Retina (tissue), 1 donor: Measurements from ENCODE around the gene PSMF1.
"Not testable (repeated sequence)": the region's sequence is repeated elsewhere in the genome, so short reads cannot be mapped to it uniquely, and the experiment has no call there.

Experiments used
- DNase-seq: peaks from one replicate; pipeline ENCODE4 v3.0.0-alpha.2; 2016

PSMF1 gene

GRCh38 chr20:1122388-1123315 is 4.2 kb downstream of the PSMF1 start:
- no peak for DNase-seq

GRCh38 chr20:1123666-1124065 is 5.3 kb downstream of the PSMF1 start:
- DNase-seq: no peak

- DNase-seq: no peak
These were observed 6.0 kb downstream of the PSMF1 start for GRCh38 chr20:1124421-1124820.

GRCh38 chr20:1125277-1125676 is 6.9 kb downstream of the PSMF1 start:
- no peak for DNase-seq

- DNase-seq: no peak
These were observed 9.4 kb downstream of the PSMF1 start for GRCh38 chr20:1127840-1128239.

- DNase-seq: no peak
These were observed 11.8 kb downstream of the PSMF1 start for GRCh38 chr20:1130058-1130694.

GRCh38 chr20:1130847-1131246 is 12.4 kb downstream of the PSMF1 start:
- no peak for DNase-seq

- no peak for DNase-seq
These were observed 13.0 kb downstream of the PSMF1 start for GRCh38 chr20:1131354-1131753.

GRCh38 chr20:1134355-1134754 is 16.0 kb downstream of the PSMF1 start:
- DNase-seq: no peak

- no peak for DNase-seq
These were observed 16.4 kb downstream of the PSMF1 start for GRCh38 chr20:1134836-1135235.

GRCh38 chr20:1137236-1137635 is 18.8 kb downstream of the PSMF1 start:
- no peak for DNase-seq

GRCh38 chr20:1144401-1145172 is 26.2 kb downstream of the PSMF1 start:
- no peak for DNase-seq

GRCh38 chr20:1146957-1147356 is 28.6 kb downstream of the PSMF1 start:
- DNase-seq: no peak

- DNase-seq: not testable (repeated sequence)
These were observed 31.4 kb downstream of the PSMF1 start for GRCh38 chr20:1149812-1150211.

- DNase-seq: no peak
These were observed 31.8 kb downstream of the PSMF1 start for GRCh38 chr20:1150218-1150617.

GRCh38 chr20:1150968-1151367 is 32.6 kb downstream of the PSMF1 start:
- no peak for DNase-seq

- no peak for DNase-seq
These were observed 35.8 kb downstream of the PSMF1 start for GRCh38 chr20:1154226-1154625.

GRCh38 chr20:1154691-1155090 is 36.3 kb downstream of the PSMF1 start:
- no peak for DNase-seq

- no peak for DNase-seq
These were observed 36.9 kb downstream of the PSMF1 start for GRCh38 chr20:1155342-1155741.

- no peak for DNase-seq
These were observed 42.1 kb downstream of the PSMF1 start for GRCh38 chr20:1160496-1160895.

GRCh38 chr20:1160991-1161390 is 42.6 kb downstream of the PSMF1 start:
- DNase-seq: no peak

- no peak for DNase-seq
These were observed 44.7 kb downstream of the PSMF1 start for GRCh38 chr20:1163105-1163504.

GRCh38 chr20:1163653-1164052 is 45.3 kb downstream of the PSMF1 start:
- no peak for DNase-seq

- no peak for DNase-seq
These were observed 46.5 kb downstream of the PSMF1 start for GRCh38 chr20:1164871-1165270.
